Kidney epithelial cell (primary cell): ENCODE data around the gene PCSK1N. TPM values are rescaled to one million over a fixed set of nuclear protein-coding genes. Genes with fewer than 3 reads are reported as not detected.
"Not testable (repeated sequence)": the region's sequence is repeated elsewhere in the genome, so short reads cannot be mapped to it uniquely, and the experiment has no call there.

ENCODE experiments used
- DNase-seq: peaks from one replicate; pipeline ENCODE4 v3.0.0-alpha.2; 2010; ENCODE audit warnings: low read depth
- H3K27me3 ChIP-seq: 2 replicates; pipeline ENCODE4 v1.6.0; 2011; ENCODE audit warnings: low read length; ENCODE audit not compliant: control insufficient read depth, insufficient read depth
- H3K36me3 ChIP-seq: 2 replicates; pipeline ENCODE4 v1.5.1; 2011; ENCODE audit warnings: low read length; ENCODE audit not compliant: control insufficient read depth, insufficient read depth
- H3K4me3 ChIP-seq: 2 replicates; pipeline ENCODE4 v1.5.1; 2011; ENCODE audit warnings: low read depth, mild to moderate bottlenecking, control low read depth, low read length
- total RNA-seq: library from RNA; depleted of rRNA; stranded (reverse); fragments of >200 nt; gene quantifications from 2 replicates; pipeline ENCODE4 v1.2.3, GENCODE V29; 2015
- TF ChIP-seq, protein P1 (sequence below): IDR thresholded peaks from 2 replicates; pipeline ENCODE4 v1.5.1; 2011; ENCODE audit warnings: mild to moderate bottlenecking, moderate library complexity, low read length, control low read depth, inconsistent platforms; ENCODE audit not compliant: insufficient read depth, poor library complexity, severe bottlenecking

PCSK1N gene, protein sequence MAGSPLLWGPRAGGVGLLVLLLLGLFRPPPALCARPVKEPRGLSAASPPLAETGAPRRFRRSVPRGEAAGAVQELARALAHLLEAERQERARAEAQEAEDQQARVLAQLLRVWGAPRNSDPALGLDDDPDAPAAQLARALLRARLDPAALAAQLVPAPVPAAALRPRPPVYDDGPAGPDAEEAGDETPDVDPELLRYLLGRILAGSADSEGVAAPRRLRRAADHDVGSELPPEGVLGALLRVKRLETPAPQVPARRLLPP
- 42.5 and 66.6 TPM in 2 replicates for total RNA-seq

DNA sequence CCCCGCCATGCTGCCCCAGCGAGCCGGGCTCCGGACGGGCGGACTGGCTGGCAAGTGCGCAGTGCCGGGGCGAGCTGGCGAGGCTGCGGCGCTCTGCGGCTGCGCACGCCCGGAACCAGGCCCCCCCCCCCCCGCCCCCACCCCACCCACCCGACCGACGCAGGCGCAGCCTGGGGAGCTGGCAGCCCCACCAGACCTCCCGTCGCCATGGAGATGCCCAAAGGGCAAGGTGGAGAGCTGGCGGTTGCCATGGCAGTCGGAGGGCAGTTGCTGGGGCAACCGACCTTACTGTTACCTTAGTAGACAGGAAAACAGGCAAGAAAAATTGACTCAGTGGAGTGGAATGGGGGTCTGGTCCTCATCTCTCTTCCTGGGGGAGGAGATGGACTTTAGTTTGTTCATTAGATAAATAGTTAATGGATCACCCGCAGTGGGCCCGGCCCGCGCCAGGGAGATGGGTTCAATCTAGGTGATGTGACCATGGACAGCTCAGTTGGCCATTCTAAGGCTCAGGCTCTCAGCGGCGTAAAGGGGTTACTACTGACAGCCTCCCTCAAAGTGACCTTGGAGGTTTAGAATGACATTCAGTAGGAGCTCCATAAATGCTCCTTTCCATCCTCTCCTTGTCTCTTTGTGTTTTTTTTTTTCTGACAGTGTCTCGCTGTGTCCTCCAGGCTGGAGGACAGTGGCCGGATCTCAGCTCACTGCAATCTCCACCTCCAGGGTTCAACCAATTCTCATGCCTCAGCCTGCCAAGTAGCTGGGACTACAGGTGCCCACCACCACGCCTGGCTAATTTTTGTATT is at the start of gene PCSK1N:
Gene PCSK1N (minus strand): TSS at position 87 of the 806 bp plus-strand sequence. CDS start 78 bp downstream, at position 9.
- TF ChIP-seq, protein P1, sequence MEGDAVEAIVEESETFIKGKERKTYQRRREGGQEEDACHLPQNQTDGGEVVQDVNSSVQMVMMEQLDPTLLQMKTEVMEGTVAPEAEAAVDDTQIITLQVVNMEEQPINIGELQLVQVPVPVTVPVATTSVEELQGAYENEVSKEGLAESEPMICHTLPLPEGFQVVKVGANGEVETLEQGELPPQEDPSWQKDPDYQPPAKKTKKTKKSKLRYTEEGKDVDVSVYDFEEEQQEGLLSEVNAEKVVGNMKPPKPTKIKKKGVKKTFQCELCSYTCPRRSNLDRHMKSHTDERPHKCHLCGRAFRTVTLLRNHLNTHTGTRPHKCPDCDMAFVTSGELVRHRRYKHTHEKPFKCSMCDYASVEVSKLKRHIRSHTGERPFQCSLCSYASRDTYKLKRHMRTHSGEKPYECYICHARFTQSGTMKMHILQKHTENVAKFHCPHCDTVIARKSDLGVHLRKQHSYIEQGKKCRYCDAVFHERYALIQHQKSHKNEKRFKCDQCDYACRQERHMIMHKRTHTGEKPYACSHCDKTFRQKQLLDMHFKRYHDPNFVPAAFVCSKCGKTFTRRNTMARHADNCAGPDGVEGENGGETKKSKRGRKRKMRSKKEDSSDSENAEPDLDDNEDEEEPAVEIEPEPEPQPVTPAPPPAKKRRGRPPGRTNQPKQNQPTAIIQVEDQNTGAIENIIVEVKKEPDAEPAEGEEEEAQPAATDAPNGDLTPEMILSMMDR = no peak
- H3K4me3 ChIP-seq = peak within 1 kb of the TSS; percentile 51
- H3K27me3 ChIP-seq = peaks cover 8% of the 10 kb centered on the region
- DNase-seq = peak; percentile 14
- H3K36me3 ChIP-seq = no peaks in the 10 kb centered on the region

DNA sequence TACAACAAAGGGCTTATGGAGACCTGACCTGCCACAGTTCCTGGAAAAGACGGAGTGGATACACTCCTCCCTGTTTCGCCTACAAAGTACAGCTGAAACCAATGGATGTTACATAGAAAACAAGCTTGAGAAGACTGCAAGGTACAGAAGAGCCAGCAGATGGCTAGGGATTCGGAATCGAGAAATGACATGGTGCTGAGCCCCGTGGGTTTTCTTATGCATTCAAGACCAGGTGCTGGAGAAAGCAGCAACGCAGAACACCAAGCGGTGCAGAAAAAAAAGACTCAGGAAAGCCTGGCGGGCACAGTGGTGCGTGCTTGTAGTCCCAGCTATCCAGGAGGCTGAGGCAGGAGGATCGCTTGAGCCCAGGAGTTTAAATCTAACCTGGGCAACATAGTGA is 48.3 kb upstream of the PCSK1N start:
- H3K27me3 ChIP-seq = no peaks in the 10 kb centered on the region
- TF ChIP-seq, protein P1 = no peak
- no peak for DNase-seq
- no peak overlapping the region for H3K4me3 ChIP-seq
- no peaks in the 10 kb centered on the region for H3K36me3 ChIP-seq

DNA sequence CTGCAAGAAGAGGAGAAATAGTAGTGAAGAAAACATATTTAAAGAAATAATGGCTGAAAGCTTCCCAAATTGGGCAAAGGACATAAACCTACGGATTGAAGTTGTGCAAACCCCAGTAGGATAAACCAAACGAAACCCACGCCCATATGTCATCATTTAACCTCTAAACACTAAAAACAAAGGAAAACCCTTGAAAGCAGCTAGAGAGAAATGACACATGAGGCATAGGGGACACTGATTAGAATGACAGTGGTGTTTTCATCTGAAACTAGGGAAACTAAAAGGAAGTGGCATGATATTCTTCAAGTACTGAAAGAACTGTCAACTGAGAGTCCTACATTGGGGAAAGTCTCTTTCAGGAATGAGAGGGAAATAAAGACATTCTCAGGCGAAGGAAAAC is 41.5 kb upstream of the PCSK1N start:
- not testable (repeated sequence) for H3K36me3 ChIP-seq, H3K4me3 ChIP-seq, DNase-seq, H3K27me3 ChIP-seq

DNA sequence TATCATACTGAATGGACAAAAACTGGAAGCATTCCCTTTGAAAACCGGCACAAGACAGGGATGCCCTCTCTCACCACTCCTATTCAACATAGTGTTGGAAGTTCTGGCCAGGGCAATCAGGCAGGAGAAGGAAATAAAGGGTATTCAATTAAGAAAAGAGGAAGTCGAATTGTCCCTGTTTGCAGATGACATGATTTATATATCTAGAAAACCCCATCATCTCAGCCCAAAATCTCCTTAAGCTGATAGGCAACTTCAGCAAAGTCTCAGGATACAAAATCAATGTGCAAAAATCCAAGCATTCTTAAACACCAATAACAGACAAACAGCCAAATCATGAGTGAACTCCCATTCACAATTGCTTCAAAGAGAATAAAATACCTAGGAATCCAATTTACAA is 36.6 kb upstream of the PCSK1N start:
- H3K27me3 ChIP-seq, DNase-seq, H3K4me3 ChIP-seq, H3K36me3 ChIP-seq: not testable (repeated sequence)

DNA sequence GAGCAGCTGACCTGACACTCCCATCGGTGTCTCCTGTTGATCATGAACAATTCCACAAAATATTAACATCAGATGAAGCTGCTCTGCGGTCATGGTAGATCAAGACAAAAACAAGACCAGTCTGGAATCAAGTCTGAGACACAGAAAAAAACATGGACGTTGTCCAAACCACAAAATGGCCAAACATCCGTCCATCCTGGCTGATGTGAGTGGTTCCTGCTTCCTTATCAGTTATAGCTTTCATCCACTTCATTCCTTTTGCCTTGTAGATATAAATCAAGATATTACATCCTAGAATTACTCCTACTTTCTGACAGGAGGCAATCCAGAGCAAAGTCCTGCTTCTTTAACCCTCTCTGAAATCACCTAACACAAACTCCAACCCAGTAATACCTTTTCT is 28.8 kb upstream of the PCSK1N start:
- TF ChIP-seq, protein P1 = no peak
- Histone ChIP-seq H3K36me3 (no peaks in the 10 kb centered on the region), H3K4me3 (no peak overlapping the region), H3K27me3 (no peaks in the 10 kb centered on the region)
- no peak for DNase-seq

DNA sequence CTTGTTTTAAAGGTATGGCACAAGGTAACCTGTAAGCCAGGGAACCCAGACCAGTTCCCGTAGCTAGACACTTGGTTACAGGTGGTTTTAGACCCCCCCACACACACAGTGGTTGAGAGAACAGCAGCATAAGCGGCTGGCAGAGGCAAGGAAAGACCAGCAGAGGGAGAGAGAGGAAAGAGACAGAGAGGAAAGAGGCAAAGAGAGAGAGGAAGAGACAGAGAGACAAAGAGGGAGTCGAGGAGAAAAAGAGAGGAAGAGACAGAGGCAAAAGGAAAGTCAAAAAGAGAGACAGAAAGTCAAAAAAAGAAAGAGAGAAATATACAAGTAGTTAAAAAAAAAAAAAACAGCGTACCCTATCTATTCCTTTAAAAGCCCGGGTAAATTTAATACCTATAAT is 19.5 kb upstream of the PCSK1N start:
- TF ChIP-seq, protein P1 = peak; percentile 22
- no peak overlapping the region for H3K4me3 ChIP-seq
- no peak for DNase-seq

DNA sequence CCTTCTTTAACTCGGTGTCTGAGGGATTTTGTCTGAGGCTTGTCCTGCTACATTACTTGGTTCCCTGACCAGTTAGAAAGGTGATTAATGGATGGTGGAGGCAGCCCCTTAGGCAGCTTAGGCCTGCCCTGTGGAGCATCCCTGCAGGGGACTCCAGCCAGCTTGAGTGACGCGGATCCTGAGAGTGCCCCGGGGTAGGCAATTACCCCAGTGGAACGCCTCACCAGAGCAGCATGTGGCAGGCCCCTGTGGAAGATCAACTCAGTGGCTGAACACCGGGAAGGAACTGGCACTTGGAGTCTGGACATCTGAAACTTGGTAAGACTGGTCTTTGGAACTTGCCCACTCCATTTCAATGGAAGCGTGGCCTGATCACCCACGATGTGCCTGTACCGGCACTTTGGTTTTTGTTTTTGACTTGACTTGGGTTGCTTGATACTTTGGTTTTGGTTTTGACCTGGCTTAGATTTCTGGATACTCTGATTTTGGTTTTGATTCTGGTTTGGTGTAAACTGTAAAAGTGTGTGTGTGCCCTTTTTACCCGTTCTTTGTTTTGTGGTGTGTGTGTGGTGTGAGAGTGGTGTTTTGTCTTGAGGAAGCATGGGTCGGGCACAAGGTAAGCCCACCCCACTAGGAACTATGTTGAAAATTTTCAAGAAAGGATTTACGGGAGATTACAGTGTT is 18.9 kb upstream of the PCSK1N start:
- not testable (repeated sequence) for H3K27me3 ChIP-seq, DNase-seq, H3K4me3 ChIP-seq, H3K36me3 ChIP-seq

More for the DNA sequence above, 19.5 kb upstream of the PCSK1N start:
- no peaks in the 10 kb centered on the region for H3K36me3 ChIP-seq
- H3K27me3 ChIP-seq = no peaks in the 10 kb centered on the region

DNA sequence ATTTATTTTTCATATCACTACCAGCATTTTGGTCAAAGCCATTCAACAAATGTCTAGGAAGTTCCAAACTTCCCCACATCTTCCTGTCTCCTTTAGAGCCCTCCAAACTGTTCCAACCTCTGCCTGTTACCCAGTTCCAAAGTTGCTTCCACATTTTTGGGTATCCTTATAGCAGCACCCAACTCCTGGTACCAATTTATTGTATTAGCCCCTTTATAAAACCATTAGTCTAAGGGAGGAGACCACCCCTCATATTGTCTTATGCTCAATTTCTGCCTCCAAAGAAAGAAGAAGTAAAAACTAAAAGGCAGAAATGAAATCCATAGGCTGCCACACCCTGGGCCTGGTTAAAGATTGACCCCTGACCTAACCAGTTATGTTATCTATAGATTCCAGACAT is 18.1 kb upstream of the PCSK1N start:
- not testable (repeated sequence) for H3K27me3 ChIP-seq, H3K36me3 ChIP-seq, DNase-seq, H3K4me3 ChIP-seq
